WERI-Rb-1 (cell line): ENCODE results near the gene TBC1D16.

Experiments used
- DNase-seq: peaks from one replicate; pipeline ENCODE4 v3.0.0-alpha.2; 2020
- H3K27ac ChIP-seq: fragments of 250-450 bp; sonication (Bioruptor Pico); 2 replicates; pipeline ENCODE4 v1.5.1; 2020; ENCODE audit warnings: mild to moderate bottlenecking, moderate library complexity
- H3K27me3 ChIP-seq: fragments of 250-450 bp; sonication (Bioruptor Pico); 2 replicates; pipeline ENCODE4 v1.5.1; 2021; ENCODE audit warnings: mild to moderate bottlenecking, low read depth, moderate library complexity; ENCODE audit not compliant: insufficient read depth, severe bottlenecking
- H3K36me3 ChIP-seq: fragments of 250-450 bp; sonication (Bioruptor Pico); 2 replicates; pipeline ENCODE4 v1.5.1; 2020; ENCODE audit warnings: mild to moderate bottlenecking, moderate library complexity
- H3K4me3 ChIP-seq: 2 replicates; pipeline ENCODE4 v1.5.1; 2011; ENCODE audit warnings: low read depth, mild to moderate bottlenecking, control low read depth, low read length
- H3K9me3 ChIP-seq: fragments of 250-450 bp; sonication (Bioruptor Pico); 2 replicates; pipeline ENCODE4 v1.5.1; 2021; ENCODE audit warnings: mild to moderate bottlenecking, moderate library complexity; ENCODE audit not compliant: severe bottlenecking
- CTCF ChIP-seq: IDR thresholded peaks from 2 replicates; pipeline ENCODE4 v1.5.1; 2011; ENCODE audit warnings: low read depth, mild to moderate bottlenecking, control low read depth, inconsistent platforms, low read length

TBC1D16 gene

GRCh38 chr17:79949656-79950209 lies 85.9 kb downstream of the TBC1D16 start:
- DNase-seq, result peak; percentile 6
- H3K9me3 ChIP-seq, result no peaks in the 10 kb centered on the region
- no peak overlapping the region; the same call in 1 of the 2 replicates for H3K27ac ChIP-seq
- peaks cover 83% of the 10 kb centered on the region for H3K36me3 ChIP-seq
- no peaks in the 10 kb centered on the region for H3K27me3 ChIP-seq
- TF ChIP-seq CTCF, result no peak
- no peak overlapping the region for H3K4me3 ChIP-seq

GRCh38 chr17:79948945-79949655 lies 86.6 kb downstream of the TBC1D16 start:
- Histone ChIP-seq H3K9me3 (no peaks in the 10 kb centered on the region), H3K27ac (no peak overlapping the region), H3K4me3 (no peak overlapping the region), H3K36me3 (peaks cover 87% of the 10 kb centered on the region), H3K27me3 (no peaks in the 10 kb centered on the region)
- DNase-seq, result peak; percentile 4
- TF ChIP-seq CTCF, result no peak

GRCh38 chr17:79948406-79948944 lies 87.2 kb downstream of the TBC1D16 start:
- TF ChIP-seq CTCF, result no peak
- DNase-seq, result peak; percentile 5
- Histone ChIP-seq H3K36me3 (peaks cover 94% of the 10 kb centered on the region), H3K9me3 (no peaks in the 10 kb centered on the region), H3K27me3 (no peaks in the 10 kb centered on the region), H3K4me3 (no peak overlapping the region), H3K27ac (no peak overlapping the region)

- peaks cover 98% of the 10 kb centered on the region for H3K36me3 ChIP-seq
Measured at GRCh38 chr17:79947351-79948031, 88.2 kb downstream of the TBC1D16 start.

More at GRCh38 chr17:79947351-79948031, 88.2 kb downstream of the TBC1D16 start:
- TF ChIP-seq CTCF, result no peak
- no peaks in the 10 kb centered on the region for H3K9me3 ChIP-seq
- H3K27ac ChIP-seq, result no peak overlapping the region
- no peaks in the 10 kb centered on the region for H3K27me3 ChIP-seq
- DNase-seq, result peak; percentile 8
- H3K4me3 ChIP-seq, result no peak overlapping the region
